GM19023 (cell line): ENCODE measurements around the gene SP1.
A peak's percentile ranks its signal among the peaks of the same experiment; 100 is the strongest.
"Not testable (repeated sequence)": the region's sequence is repeated elsewhere in the genome, so short reads cannot be mapped to it uniquely, and the experiment has no call there.

Experiments used
- ATAC-seq: cut with Tn5 transposase; IDR thresholded peaks from one replicate; pipeline ENCODE4 v1.9.1; 2021; ENCODE audit warnings: mild to moderate bottlenecking, moderate library complexity; ENCODE audit not compliant: unreplicated experiment

SP1 gene

GRCh38 chr12:53358836-53359419, 21.0 kb upstream of the SP1 start:
- no peak for ATAC-seq

GRCh38 chr12:53361638-53362037, 18.3 kb upstream of the SP1 start:
- not testable (repeated sequence) for ATAC-seq

DNA sequence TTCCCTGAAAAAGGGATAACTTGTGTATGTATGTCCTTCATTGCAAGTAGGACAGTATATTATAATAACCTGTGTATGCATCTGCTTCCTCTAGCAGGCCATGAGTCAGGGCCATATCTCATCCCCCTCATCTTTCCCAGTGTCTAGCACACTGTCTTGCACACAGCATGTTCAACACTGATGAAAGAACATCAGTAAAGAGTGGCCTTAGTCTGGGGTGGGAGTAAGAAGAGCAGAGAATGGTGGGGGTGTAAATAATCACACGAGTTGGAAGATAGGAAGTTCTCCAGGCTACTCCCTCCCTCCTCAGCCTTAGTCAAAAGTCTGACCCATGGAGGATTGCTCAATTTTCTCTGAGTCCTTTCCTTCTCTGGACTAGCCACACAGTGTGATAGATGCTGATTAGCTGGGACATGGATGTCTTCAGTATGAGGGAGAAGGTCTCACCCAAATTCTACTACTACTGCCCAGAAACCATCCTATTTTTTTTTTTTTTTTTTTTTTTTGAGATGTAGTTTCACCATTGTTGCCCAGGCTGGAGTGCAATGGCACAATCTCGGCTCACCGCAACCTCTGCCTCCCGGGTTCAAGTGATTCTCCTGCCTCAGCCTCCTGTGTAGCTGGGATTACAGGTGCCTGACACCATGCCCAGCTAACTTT, 14.6 kb upstream of the SP1 start:
- no peak for ATAC-seq

DNA sequence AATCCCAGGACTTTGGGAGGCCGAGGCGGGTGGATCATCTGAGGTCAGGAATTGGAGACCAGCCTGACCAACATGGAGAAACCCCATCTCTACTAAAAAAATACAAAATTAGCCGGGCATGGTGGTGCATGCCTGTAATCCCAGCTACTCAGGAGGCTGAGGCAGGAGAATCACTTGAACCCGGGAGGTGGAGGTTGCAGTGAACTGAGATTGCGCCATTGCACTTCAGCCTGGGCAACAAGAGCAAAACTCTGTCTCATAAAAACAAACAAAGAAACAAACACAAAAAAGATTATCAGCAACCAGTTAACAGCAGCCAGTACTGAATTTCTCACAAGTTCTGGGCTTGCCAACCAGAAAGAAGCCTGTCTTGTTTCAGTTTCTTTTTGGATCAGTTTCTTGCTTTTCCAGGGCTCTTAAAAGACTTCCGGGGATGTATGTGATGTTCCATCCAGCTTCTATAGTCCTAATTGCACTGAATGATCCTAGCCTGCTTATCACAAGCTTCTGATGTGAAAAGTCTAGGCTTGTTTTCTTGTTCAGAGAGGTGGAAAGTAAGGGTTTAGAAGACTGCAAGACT, 6.3 kb upstream of the SP1 start:
- not testable (repeated sequence) for ATAC-seq

- not testable (repeated sequence) for ATAC-seq
Observed at GRCh38 chr12:53374277-53374676, 5.7 kb upstream of the SP1 start.

GRCh38 chr12:53376747-53377146, 3.2 kb upstream of the SP1 start:
- ATAC-seq = no peak

GRCh38 chr12:53378222-53378621, 1.8 kb upstream of the SP1 start:
- no peak for ATAC-seq

- ATAC-seq = no peak
Observed at GRCh38 chr12:53378724-53379388, 1.1 kb upstream of the SP1 start.

- peak; percentile 67 for ATAC-seq
Observed at GRCh38 chr12:53379389-53380103, 430 bp upstream of the SP1 start.

DNA sequence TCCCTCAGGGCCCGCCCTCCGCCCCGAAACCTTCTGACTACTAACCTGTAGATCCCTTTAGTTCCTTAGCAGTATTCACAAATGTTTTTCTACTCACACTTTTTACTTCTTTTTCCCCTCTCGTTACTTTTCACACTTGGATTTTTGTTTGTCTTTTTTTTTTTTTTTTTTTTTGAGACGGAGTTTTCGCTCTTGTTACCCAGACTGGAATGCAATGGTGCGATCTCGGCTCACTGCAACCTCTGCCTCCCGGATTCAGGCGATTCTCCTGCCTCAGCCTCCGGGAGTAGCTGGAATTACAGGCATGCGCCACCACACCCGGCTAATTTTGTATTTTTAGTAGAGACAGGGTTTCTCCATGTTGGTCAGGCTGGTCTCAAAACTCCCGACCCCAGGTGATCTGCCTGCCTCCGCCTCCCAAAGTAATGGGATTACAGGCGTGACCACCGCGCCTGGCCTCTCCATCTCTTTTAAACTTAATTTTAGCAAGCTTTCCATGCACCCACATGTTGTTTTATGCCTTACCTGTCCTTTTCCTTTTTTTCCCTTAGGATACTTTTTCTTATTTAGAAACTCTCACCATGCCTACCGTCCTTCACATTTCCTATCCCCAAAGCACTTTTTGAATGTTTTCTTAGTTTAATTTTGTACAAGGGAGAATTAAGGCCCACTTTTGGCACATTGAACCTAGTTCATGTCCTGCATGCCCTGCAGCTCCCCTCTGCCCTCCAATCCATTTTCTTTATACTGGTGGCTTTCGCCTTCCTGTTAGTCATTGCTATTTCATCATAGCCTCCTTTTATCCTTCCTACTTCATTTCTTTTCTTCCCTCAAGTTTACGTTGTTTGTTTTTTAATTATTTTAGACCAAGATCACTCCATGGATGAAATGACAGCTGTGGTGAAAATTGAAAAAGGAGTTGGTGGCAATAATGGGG, 1.1 kb downstream of the SP1 start:
- ATAC-seq = no peak

GRCh38 chr12:53381731-53382630, 2.0 kb downstream of the SP1 start:
- no peak for ATAC-seq

- no peak for ATAC-seq
Observed at GRCh38 chr12:53383258-53383657, 3.3 kb downstream of the SP1 start.

DNA sequence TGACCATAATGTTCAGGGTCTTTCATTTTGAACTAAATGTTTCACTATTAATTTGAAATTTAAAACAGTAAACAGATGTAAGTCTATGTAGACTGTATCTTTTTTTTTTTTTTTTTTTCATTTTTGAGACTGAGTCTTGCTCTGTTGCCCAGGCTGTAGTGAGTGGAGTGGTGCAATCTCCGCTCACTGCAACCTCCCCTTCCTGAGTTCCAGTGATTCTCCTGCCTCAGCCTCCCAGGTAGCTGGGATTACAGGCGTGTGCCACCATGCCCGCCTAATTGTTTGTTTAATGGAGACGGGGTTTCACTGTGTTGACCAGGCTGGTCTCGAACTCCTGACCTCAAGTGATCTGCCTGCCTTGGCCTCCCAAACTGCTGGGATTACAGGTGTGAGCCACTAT, 6.4 kb downstream of the SP1 start:
- ATAC-seq = not testable (repeated sequence)

GRCh38 chr12:53388932-53389331, 9.0 kb downstream of the SP1 start:
- ATAC-seq = no peak

DNA sequence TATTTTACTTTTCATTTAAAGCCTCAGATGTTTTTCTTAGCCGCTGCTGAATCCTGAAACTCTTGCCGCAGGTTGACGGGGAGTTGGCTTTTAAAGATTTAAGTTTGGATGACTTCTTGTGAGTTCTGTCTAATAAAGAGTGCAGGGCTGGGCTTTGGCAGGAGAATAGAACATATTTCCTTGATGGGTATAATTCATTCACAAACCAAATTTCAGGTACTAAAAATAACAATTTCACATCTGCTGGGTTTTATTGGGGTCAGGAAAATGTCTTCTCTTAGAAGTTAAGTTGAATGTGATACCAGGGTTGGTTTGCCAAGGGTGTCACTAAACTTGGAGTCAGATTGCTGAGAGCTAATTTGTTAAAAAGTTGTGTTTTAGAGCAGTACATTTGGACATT, 9.7 kb downstream of the SP1 start:
- ATAC-seq = no peak

DNA sequence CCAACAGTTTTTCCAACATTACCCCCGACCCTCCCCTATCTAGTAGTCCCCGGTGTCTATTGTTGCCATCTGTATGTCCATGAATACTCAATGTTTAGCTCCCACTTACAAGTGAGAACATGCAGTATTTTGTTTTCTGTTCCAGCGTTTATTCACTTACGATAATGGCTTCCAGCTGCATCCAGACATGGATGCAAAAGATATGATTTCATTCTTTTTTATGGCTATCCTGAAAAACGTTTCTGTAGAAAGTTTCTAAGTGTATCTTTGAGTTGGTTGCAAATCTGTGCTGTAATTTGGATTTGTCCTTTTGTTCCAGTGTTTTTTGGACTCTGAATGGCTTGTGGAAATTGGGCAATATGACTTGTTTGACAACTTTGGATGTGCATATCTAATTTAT, 11.7 kb downstream of the SP1 start:
- ATAC-seq = no peak

DNA sequence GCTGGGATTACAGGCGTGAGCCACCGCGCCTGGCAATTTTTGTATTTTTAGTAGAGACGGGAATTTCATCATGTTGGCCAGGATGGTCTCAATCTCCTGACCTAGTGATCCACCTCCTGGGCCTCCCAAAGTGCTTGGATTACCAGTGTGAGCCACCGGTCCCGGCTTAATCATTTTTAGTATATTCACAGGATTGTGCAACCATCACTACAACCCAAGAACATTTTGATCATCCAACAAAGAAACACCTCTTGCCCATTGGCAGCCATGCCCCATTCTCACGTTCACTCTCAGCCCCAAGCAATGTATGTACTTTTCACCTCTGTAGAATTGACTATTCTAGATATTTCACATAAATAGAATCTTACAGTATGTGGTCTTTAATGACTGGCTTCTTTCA, 19.9 kb downstream of the SP1 start:
- no peak for ATAC-seq

- not testable (repeated sequence) for ATAC-seq
Observed at GRCh38 chr12:53402351-53402750, 22.4 kb downstream of the SP1 start.

- no peak for ATAC-seq
Observed at GRCh38 chr12:53402871-53403270, 22.9 kb downstream of the SP1 start.
